GM06990 (cell line): Measurements from ENCODE around the gene FAM228A.

Experiments
- DNase-seq: peaks from one replicate; pipeline ENCODE4 v3.0.0-alpha.2; 2011; ENCODE audit not compliant: insufficient read length; ENCODE audit errors: extremely low read depth
- H3K27me3 ChIP-seq: replicated peaks from 2 replicates; pipeline ENCODE4 v1.6.0; 2011; ENCODE audit warnings: low read length; ENCODE audit not compliant: control insufficient read depth, insufficient read depth
- H3K36me3 ChIP-seq: 2 replicates; pipeline ENCODE4 v1.5.1; 2011; ENCODE audit warnings: low read length; ENCODE audit not compliant: control insufficient read depth, insufficient read depth
- H3K4me3 ChIP-seq: replicated peaks from 2 replicates; pipeline ENCODE4 v1.5.1; 2011; ENCODE audit warnings: low read depth, mild to moderate bottlenecking, control low read depth, low read length
- TF ChIP-seq, protein P1 (sequence below): IDR thresholded peaks from 2 replicates; pipeline ENCODE4 v1.5.1; 2011; ENCODE audit warnings: low read length, control low read depth, mild to moderate bottlenecking, inconsistent platforms; ENCODE audit not compliant: insufficient read depth, poor library complexity, severe bottlenecking

FAM228A gene

DNA sequence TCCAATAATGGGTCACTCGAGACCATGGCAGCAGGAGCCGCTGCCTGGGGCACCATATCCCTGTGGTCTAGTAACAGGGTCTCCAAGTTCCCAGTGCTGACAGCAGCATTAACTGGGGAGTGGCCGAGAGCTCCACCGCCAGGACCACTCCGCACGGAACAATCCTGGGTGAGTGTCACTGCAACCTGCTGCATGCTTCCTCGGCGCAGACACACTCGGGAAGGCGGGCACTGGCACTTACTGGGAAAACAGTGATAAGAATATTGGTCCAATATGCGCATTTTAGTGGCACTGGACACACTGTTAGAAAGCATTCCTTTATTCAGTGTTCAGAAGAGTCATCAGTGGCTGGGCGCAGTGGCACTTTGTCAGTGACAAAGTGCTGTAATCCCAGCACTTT is 29.7 kb downstream of the FAM228A start:
- Histone ChIP-seq H3K36me3 (peaks cover 39% of the 10 kb centered on the region), H3K27me3 (no peaks in the 10 kb centered on the region), H3K4me3 (no peak overlapping the region)
- no peak for DNase-seq
- TF ChIP-seq, protein P1, sequence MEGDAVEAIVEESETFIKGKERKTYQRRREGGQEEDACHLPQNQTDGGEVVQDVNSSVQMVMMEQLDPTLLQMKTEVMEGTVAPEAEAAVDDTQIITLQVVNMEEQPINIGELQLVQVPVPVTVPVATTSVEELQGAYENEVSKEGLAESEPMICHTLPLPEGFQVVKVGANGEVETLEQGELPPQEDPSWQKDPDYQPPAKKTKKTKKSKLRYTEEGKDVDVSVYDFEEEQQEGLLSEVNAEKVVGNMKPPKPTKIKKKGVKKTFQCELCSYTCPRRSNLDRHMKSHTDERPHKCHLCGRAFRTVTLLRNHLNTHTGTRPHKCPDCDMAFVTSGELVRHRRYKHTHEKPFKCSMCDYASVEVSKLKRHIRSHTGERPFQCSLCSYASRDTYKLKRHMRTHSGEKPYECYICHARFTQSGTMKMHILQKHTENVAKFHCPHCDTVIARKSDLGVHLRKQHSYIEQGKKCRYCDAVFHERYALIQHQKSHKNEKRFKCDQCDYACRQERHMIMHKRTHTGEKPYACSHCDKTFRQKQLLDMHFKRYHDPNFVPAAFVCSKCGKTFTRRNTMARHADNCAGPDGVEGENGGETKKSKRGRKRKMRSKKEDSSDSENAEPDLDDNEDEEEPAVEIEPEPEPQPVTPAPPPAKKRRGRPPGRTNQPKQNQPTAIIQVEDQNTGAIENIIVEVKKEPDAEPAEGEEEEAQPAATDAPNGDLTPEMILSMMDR = no peak

DNA sequence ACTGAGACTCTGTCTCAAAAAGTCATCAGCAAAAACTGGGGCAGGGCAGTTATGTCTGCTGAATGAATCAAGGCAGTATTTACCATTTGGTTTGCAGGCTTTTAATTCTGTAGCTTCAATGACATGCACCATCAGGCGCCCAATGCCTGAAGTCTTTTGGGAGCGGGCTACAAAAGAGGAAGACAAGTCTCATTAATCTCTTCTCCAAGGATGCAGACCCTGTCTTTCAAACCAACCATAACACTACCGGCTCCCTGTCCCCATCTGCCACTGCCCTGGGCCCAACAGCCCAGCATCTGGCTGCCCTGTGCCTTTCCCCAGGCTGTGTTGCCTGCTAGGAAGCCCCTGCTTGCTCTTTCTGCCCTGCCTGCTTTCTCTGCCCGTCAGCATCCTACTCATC is 30.3 kb downstream of the FAM228A start:
- H3K4me3 ChIP-seq = no peak overlapping the region
- peaks cover 41% of the 10 kb centered on the region for H3K36me3 ChIP-seq
- H3K27me3 ChIP-seq = no peaks in the 10 kb centered on the region
- TF ChIP-seq, protein P1 = no peak
- DNase-seq = no peak

DNA sequence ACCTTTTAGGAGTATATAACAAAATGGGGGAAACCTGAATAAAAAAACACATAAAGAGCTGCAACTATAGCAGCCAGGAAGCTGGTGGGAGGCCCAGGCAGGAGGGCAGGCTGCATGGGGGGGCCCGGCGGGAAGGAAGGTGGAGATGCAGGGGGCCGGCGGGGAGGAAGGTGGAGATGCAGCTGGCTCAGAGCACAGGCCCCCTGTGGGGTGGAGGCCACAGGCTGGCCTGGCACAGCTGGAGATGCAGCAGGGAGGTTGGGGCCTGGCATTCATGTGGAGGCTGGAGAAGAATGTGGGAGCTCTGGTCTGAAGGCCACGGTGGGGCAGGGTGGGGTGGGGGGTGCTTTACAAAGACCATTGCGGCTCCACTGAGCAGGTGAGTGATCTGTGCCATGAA is 31.4 kb downstream of the FAM228A start:
- no peak for DNase-seq
- Histone ChIP-seq H3K4me3 (no peak overlapping the region), H3K36me3 (peaks cover 46% of the 10 kb centered on the region), H3K27me3 (no peaks in the 10 kb centered on the region)
- TF ChIP-seq, protein P1 = no peak

DNA sequence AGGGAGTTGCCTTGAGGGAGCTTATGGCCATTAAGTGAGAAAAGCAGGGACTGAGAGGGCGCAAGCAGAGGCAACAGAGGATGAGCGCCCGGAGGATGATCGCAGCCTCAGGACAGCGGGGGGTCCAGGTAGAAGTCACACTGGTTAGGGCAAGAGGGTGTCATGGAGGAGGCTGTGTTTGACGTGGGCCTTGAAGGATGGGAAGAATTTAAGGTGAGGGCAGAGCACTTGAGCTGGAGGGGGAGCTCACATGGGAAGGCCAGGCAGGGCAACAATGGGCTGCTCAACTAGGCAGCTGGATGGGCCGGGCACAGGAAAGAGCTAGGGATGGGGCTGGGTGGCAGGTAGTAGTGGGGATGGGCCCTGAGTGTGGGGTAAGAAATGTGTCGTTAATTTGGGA is 31.9 kb downstream of the FAM228A start:
- Histone ChIP-seq H3K36me3 (peaks cover 47% of the 10 kb centered on the region), H3K27me3 (no peaks in the 10 kb centered on the region), H3K4me3 (no peak overlapping the region)
- no peak for DNase-seq
- TF ChIP-seq, protein P1 = no peak

DNA sequence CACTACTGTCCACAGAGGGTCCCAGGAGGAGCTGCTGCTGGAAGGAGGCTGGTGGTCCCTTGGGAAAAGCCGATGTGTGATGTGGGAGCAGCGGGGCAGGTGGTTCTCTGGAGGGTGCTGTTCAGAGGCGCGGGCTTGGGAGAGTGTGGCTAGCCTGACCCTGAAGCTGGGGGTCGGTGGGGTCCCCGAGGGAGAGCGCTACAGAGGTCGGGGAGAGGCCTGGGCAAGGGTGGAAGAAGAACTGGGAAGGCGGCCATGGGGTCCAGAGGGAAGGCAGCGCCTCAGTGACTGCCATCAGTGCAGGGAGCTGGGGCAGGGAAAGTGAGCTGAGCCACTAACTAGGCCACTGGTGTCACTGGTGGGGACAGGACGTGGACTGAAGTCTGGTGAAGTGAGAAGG is 32.5 kb downstream of the FAM228A start:
- no peaks in the 10 kb centered on the region for H3K27me3 ChIP-seq
- no peak for DNase-seq
- H3K36me3 ChIP-seq = peaks cover 51% of the 10 kb centered on the region
- H3K4me3 ChIP-seq = no peak overlapping the region
- TF ChIP-seq, protein P1 = no peak

DNA sequence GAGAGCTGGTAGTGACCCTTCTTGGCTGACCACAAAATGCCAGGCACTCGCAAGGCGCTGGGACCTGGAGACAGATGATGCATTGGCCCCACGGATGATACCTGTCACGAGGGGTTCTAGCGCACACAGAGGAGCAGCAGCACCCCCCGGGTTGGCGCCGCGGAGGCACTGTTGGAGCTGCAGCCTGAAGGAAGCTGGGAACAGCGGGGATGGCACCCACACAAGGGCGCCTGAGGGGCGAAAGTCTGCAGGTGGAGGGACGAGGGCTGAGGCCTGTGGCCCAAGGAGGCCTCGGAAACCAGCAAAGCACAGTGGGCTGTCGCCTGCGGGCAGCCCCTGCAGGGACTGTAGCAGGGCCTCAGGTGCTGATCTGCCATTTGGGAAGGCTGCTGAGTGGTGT is 33.6 kb downstream of the FAM228A start:
- no peak for DNase-seq
- Histone ChIP-seq H3K4me3 (no peak overlapping the region), H3K36me3 (peaks cover 52% of the 10 kb centered on the region), H3K27me3 (no peaks in the 10 kb centered on the region)
- TF ChIP-seq, protein P1 = no peak
